ENCODE data around the gene ZNF414.
A peak's percentile ranks its signal among the peaks of the same experiment; 100 is the strongest.
"Not testable (repeated sequence)": the region's sequence is repeated elsewhere in the genome, so short reads cannot be mapped to it uniquely, and the experiment has no call there.

ZNF414 gene

GRCh38 chr19:8517551-8518442 lies 3.8 kb upstream of the ZNF414 start:
- DNase-seq: peak; percentile 45

GRCh38 chr19:8515317-8515716 lies 1.4 kb upstream of the ZNF414 start:
- DNase-seq: peak; percentile 52

DNA sequence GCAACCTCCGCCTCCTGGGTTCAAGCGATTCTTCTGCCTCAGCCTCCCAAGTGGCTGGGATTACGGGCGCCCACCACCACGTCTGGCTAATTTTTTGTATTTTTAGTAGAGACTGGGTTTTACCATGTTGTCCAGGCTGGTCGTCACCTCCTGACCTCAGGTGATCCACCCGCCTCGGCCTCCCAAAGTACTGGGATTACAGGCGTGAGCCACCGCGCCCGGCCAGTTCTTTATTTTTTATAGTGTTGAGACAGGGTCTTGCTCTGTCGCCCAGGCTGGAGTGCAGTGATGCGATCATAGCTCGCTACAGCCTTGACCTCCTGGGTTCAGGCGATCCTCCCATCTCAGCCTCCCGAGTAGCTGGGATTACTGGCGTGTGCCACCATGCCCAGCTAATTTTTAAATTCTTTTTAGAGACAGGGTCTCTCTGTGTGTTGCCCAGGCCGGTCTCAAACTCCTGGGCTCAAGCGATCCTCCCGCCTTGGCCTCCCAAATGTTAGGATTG lies 590 bp upstream of the ZNF414 start:
- not testable (repeated sequence) for DNase-seq

DNA sequence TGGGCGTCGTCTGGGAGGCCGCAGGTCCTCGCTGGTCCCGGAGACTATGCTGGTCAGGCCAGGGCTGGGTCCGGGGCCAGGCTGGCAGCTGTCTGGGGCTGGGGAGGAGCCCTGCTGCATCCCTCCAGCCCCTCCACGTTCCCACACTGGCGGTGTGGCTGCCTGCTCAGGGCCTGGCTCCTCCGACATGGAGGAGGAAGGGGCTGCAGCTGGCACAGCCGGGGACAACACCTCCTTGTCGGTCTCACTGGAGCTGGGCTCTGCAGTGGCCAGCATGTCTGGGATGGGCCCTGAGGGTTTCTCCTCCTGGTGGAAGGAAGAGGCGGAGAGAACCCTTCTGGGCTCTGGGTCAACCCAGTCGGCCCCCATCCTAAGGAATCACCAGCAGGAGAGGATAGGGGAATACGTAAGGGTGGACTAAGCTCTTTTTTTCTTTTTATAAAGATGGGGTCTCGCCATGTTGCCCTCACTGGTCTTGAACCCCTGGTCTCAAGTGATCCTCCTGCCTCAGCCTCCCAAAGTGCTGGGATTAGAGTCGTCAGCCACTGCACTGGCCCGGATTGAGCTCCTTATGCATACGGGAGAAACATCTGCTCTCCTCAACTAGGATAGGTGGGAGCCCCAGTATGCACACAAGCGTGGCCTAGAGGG lies 806 bp downstream of the ZNF414 start:
- no peak for DNase-seq

DNA sequence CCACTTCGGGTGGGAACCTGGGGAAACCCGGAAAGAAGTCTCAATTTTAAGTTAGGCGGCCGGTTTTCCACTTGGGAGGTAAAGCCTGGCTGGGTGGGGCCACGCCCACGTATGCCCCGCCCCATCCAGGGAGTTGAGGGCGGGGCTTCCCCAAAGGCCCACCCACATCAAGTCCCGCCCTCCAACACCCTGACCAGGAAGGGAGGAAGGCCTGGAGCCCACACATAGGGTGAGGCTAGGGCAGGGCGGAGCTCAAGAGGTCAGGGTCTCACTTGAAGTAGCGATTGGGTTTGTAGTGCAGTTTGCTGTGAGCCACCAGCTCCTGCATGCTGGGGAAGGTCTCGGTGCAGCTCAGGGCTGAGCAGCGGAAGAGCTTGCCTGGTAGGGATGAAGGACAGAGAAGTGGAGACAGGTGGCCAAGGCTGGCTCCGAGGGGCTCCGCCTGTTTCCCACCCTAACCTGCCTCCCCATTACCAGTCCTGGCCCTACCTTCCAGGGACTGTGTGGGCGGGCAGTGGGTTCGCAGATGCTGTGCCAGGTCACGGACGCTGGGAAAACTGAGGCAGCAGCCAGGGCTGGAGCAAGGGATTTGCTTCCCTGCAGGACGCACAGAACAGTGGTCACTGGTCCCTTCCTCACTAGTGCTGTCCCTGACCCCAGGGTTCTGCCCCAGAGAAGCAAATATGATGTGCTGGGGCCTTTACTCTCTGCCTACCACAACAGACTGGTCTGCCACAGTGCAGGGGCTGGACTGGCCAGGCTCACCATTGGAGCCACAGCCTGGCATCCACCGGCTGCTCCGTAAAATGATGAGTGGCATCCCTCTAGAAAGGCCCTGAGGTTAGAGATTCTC lies 1.6 kb downstream of the ZNF414 start:
- peak; percentile 50 for DNase-seq

DNA sequence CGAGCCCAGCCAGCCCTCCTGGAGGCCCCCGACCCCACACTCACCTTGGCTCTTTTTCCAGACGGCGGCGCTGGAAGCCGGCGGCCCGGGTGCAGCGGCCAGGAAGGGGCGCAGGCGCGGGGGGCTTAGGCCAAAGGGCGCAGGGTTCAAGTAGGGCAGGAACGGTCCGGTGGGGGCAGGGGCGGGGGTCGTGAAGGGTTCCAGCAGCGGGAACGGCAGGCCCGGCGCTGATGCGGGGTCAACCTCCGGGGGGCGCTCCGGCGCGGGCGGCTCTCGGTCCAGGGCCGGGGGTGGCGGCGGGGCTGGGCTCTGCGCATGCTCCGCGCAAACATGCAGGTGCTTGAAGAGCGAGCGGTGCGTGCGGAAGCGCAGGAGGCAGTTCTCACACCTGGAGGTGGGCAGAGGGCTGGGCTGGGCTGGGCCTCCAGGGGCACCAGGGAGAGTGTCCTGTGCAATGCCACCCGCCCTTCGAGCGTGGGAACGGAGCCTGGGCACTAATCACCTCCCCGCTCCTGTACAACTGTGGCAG lies 2.3 kb downstream of the ZNF414 start:
- no peak for DNase-seq

- no peak for DNase-seq
Measured at GRCh38 chr19:8510589-8511115, 3.3 kb downstream of the ZNF414 start.

DNA sequence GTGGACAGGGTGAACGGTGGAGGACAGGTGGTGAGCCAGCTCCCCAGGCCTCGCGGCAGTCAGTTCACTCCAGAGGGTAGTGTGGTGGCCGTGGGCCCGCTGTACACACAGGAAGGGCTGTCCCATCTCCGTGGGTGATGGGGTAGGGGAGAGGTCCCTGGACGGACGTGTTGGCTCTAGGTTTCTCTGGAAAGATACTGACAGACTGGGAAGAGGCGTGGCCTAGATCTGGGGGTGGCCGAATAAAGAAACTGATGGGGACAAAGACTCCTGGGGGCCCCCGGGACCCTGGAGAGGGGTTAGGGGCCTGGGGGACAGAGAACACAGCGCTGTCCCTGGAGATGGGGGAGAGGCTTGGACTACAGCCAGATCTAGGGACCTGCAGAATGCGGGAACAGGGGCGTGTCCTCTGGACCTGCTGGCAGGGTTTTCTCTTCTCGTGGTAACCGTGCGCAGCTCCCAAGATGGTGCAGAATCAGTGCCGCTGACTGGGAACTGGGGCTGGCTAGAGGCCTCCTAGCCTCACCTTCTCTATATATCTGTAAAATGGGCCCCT lies 7.5 kb downstream of the ZNF414 start:
- no peak for DNase-seq

- DNase-seq: peak; percentile 78
Measured at GRCh38 chr19:8505680-8506401, 8.1 kb downstream of the ZNF414 start.

DNA sequence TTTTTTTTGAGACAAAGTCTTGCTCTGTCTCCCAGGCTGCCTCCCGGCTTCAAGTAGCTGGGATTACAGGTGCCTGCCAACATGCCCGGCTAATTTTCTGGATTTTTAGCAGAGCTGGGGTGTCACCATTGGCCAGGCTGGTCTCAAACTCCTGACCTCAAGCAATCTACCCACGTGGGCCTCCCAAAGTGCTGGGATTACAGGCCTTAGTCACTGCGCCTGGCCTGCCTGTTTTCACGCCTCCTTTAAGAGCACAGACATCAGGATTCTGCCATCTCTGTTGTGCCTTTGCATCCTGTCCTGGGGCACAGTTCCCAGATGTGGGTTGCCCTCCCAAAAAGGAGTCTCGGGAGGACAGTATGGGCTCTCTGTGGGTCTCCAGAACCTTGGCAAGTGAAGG lies 9.0 kb downstream of the ZNF414 start:
- DNase-seq: no peak

- no peak for DNase-seq
Measured at GRCh38 chr19:8504171-8504570, 9.8 kb downstream of the ZNF414 start.

DNA sequence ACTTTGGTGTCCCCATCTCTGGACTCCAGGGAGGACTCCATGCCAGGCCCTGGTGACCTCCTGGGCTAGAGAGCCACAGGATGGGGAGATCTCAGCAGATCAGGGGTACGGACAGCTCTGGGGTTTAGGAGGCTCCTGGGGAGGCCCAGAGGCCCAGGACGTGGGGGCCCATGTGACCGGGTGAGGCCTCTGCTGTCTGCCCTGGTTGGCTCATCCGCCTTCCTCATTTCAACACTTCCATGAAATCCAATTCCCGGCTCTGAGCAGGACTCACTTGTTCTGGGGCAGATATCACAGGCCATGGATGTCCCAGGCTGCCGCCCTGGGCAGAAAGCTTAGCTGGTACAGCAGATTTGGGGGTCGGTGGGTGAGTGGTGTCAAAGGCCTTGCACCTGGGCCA lies 10.5 kb downstream of the ZNF414 start:
- DNase-seq: no peak

DNA sequence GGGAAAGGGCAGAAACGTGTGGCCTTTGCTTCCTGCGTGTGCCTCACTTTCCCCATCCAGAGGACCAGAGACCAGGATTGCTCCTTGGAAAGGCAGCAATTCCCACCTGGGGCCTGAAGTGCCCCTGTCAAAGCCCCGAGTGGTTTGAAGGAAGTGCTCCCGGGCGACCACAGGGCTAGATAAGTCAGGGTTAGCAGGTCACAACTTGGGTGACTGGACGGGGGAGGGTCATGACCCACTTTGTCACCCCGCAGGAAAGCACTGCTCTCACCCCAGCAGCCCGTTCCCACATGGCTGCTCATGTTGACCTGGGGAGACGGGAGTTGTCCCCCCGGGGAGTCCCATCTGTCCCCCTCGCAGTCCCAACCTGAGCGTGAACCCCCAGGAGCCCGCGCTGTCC lies 12.0 kb downstream of the ZNF414 start:
- DNase-seq: no peak

- DNase-seq: no peak
Measured at GRCh38 chr19:8501516-8501915, 12.5 kb downstream of the ZNF414 start.

DNA sequence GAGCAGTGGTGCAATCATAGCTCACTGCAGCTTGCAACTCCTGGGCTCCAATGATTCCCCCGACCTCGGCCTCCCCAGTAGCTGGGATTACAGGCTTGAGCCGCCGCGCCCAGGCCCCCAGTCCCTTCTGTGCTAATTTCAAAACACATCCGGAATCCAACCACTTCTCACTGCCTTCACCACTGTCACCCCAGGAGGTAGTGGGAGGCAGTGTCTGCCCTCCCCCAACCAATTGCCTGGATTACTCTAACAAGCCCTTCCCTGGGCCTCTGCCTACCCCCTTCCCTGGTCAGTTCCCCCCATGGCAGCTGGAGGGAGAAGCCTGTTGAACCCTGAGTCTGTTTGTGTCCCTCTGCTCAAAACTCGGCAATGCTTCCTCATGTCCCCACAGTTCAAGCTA lies 13.8 kb downstream of the ZNF414 start:
- no peak for DNase-seq

GRCh38 chr19:8499048-8499833 lies 14.7 kb downstream of the ZNF414 start:
- no peak for DNase-seq

- no peak for DNase-seq
Measured at GRCh38 chr19:8498295-8498694, 15.7 kb downstream of the ZNF414 start.

- no peak for DNase-seq
Measured at GRCh38 chr19:8494158-8494557, 19.8 kb downstream of the ZNF414 start.

DNA sequence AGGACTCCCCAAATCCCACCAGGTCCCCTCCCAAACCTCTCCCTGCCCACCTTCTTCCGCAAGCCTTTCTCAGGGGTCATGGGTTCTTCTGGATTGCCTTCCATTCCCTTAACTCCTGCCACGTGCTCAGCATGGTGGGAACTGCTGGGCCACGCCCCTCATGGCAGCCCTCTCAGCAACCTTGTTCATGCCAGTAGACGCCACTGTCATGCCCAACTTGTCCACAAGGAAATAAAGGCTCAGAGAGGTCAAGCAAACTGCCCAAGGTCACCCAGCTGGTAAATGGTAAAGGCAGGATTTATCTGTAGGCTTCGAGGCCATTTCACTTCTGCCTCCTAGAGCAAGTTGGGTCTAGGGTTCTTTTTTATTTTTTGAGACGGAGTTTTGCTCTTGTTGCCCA lies 22.4 kb downstream of the ZNF414 start:
- no peak for DNase-seq

DNA sequence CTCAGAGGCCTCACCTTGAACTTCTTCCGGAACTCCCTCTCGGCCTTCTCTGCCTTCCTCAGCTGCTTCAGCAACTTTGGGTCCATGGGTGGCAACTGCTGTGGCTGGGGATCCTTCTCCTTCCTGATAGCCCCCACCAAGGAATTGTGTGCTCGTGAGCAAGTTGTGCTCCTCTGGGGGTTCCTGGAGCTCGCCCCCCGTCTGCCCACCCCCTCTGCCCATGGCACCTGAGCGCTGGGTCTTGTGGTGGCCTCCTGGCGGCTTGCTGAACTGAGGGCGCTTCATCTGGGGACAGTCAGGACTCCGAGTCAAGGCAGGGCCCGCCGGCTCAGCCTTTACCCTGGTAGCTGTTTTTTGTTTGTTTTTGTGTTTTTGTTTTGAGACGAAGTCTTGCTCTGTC lies 23.1 kb downstream of the ZNF414 start:
- DNase-seq: no peak

DNA sequence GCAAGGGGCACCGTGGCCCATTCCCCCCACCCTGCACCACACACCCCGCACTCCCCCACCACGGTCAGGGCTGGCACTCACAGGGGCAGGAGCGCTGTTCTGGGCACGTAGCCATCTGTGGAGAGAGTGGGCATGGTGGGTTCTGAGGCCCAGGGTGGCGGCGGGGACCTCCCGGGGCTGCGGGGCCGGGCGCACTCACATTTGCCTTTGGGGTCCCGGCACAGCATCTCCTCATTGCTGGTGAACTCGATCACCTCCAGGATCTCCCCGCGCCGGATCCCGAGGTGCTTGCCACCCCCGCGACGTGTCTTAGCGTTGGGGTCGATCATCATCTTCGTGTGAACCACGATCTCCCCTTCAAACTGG lies 23.6 kb downstream of the ZNF414 start:
- no peak for DNase-seq

Measured in activated CD4-positive, CD25-positive, alpha-beta regulatory T cell treated with anti-CD3 and anti-CD28 coated beads, Interleukin-2, amount 50 U/mL, for 72 hours (primary cell).